Stimulated activated effector memory CD8-positive, alpha-beta T cell treated with anti-CD3 and anti-CD28 coated beads, Interleukin-12 subunit alpha, Interleukin-12 subunit beta, amount 100 ng/mL, for 72 hours (primary cell): ENCODE results near the gene TRAM2.
A peak's percentile ranks its signal among the peaks of the same experiment; 100 is the strongest.

ENCODE experiments used
- ATAC-seq: fragments of 150-1000 bp; cut with Tn5 transposase; 2 replicates; pipeline ENCODE4 v1.10.0; 2021
- DNase-seq, 2 donors: peaks; one replicate each; pipeline ENCODE4 v3.0.0; 2021 to 2022; ENCODE audit warnings: low spot score in 2 of 2
- H3K27ac Mint-ChIP-seq: one replicate; pipeline ENCODE4 v1.8.0; 2022; ENCODE audit warnings: mild to moderate bottlenecking, mixed read lengths
- H3K36me3 Mint-ChIP-seq: one replicate; pipeline ENCODE4 v1.8.0; 2022; ENCODE audit warnings: mild to moderate bottlenecking, mixed read lengths
- H3K4me1 Mint-ChIP-seq: one replicate; pipeline ENCODE4 v1.8.0; 2022; ENCODE audit warnings: mixed read lengths
- H3K4me3 Mint-ChIP-seq: one replicate; pipeline ENCODE4 v1.8.0; 2022; ENCODE audit warnings: mild to moderate bottlenecking, mixed read lengths
- H3K9me3 Mint-ChIP-seq: one replicate; pipeline ENCODE4 v1.8.0; 2022; ENCODE audit warnings: mixed read lengths

TRAM2 gene

GRCh38 chr6:52536424-52536916 is 40.4 kb downstream of the TRAM2 start:
- DNase-seq, result no peak
- no peak overlapping the region for H3K27ac Mint-ChIP-seq
- H3K4me1 Mint-ChIP-seq, result peaks cover 41% of the 10 kb centered on the region
- no peak overlapping the region for H3K4me3 Mint-ChIP-seq
- H3K36me3 Mint-ChIP-seq, result no peaks in the 10 kb centered on the region
- no peaks in the 10 kb centered on the region for H3K9me3 Mint-ChIP-seq
- ATAC-seq, result no peak

- no peak for ATAC-seq
- H3K4me1 Mint-ChIP-seq, result peaks cover 41% of the 10 kb centered on the region
Measured at GRCh38 chr6:52535711-52536423, 41.0 kb downstream of the TRAM2 start.

DNA sequence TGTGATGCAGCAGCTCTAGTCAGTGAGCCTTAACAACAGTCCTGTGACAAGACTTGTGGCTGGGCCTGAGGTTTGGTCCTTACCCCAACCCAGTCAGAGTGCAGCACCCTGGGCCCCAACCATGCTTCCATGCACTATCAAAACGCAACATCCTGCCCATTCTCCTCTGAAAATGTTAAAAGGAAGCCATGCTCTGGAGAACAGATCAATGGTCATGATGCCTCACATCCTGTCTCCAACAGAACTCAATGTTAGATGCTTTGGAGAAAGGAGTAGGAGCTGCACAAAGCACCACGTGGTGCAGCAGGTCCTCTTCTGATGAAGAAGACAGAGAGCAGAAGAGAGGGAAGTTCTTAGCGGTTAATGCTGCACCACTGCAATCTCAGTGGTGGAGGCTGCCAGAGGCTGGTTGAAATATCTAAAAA is 41.9 kb downstream of the TRAM2 start:
- Mint-ChIP-seq H3K9me3 (no peaks in the 10 kb centered on the region), H3K36me3 (no peaks in the 10 kb centered on the region), H3K4me3 (peak overlapping the region; percentile 25), H3K27ac (peak overlapping the region; percentile 61), H3K4me1 (peaks cover 41% of the 10 kb centered on the region)
- DNase-seq (peak; percentile 9 to 72), ATAC-seq (peak; percentile 90)

More at GRCh38 chr6:52535711-52536423, 41.0 kb downstream of the TRAM2 start:
- H3K9me3 Mint-ChIP-seq, result no peaks in the 10 kb centered on the region
- H3K36me3 Mint-ChIP-seq, result no peaks in the 10 kb centered on the region
- H3K27ac Mint-ChIP-seq, result peak overlapping the region; percentile 61
- no peak for DNase-seq
- peak overlapping the region; percentile 25 for H3K4me3 Mint-ChIP-seq

GRCh38 chr6:52534363-52534762 is 42.5 kb downstream of the TRAM2 start:
- Mint-ChIP-seq H3K4me3 (no peak overlapping the region), H3K27ac (peak overlapping the region; percentile 61), H3K4me1 (peaks cover 41% of the 10 kb centered on the region), H3K9me3 (no peaks in the 10 kb centered on the region), H3K36me3 (no peaks in the 10 kb centered on the region)
- ATAC-seq (no peak), DNase-seq (no peak)

GRCh38 chr6:52533491-52533890 is 43.4 kb downstream of the TRAM2 start:
- DNase-seq, result no peak
- Mint-ChIP-seq H3K9me3 (no peaks in the 10 kb centered on the region), H3K4me3 (no peak overlapping the region), H3K36me3 (no peaks in the 10 kb centered on the region), H3K4me1 (peaks cover 38% of the 10 kb centered on the region), H3K27ac (no peak overlapping the region)
- no peak for ATAC-seq

- Mint-ChIP-seq H3K36me3 (peaks cover under 1% of the 10 kb centered on the region), H3K27ac (no peak overlapping the region), H3K4me1 (peaks cover 28% of the 10 kb centered on the region), H3K4me3 (no peak overlapping the region), H3K9me3 (no peaks in the 10 kb centered on the region)
- DNase-seq, result no peak
- ATAC-seq, result no peak
Measured at GRCh38 chr6:52532457-52532856, 44.4 kb downstream of the TRAM2 start.

- Mint-ChIP-seq H3K9me3 (no peaks in the 10 kb centered on the region), H3K27ac (peak overlapping the region; percentile 4), H3K36me3 (peaks cover 7% of the 10 kb centered on the region), H3K4me1 (peaks cover 22% of the 10 kb centered on the region), H3K4me3 (no peak overlapping the region)
- no peak for DNase-seq
- ATAC-seq, result no peak
Measured at GRCh38 chr6:52531834-52532233, 45.0 kb downstream of the TRAM2 start.

DNA sequence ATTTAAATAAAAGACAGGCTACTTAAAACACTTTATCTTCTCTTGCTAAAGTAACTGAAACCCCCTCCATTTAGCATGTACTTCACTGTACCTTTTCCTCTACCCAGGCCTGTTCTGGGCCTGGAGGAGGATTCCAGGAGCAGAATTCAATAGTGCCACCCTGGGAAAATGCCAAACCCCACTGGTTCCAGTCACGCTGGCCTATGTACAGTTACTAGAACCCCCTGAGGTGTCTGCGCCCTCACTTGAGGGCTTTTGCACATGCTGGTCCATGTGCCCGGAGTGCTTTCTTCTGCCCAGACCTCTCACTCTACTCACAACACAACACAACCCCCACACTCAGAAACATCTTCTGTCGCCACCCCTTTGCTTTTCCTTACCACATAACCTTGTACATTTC is 45.5 kb downstream of the TRAM2 start:
- ATAC-seq (no peak), DNase-seq (no peak)
- no peak overlapping the region for H3K4me3 Mint-ChIP-seq
- H3K27ac Mint-ChIP-seq, result peak overlapping the region; percentile 4
- peaks cover 17% of the 10 kb centered on the region for H3K4me1 Mint-ChIP-seq
- H3K36me3 Mint-ChIP-seq, result peaks cover 7% of the 10 kb centered on the region
- no peaks in the 10 kb centered on the region for H3K9me3 Mint-ChIP-seq

- H3K4me1 Mint-ChIP-seq, result peaks cover 9% of the 10 kb centered on the region
- no peaks in the 10 kb centered on the region for H3K9me3 Mint-ChIP-seq
- peaks cover 7% of the 10 kb centered on the region for H3K36me3 Mint-ChIP-seq
- ATAC-seq, result no peak
- H3K4me3 Mint-ChIP-seq, result no peak overlapping the region
- H3K27ac Mint-ChIP-seq, result no peak overlapping the region
- DNase-seq, result no peak
Measured at GRCh38 chr6:52530351-52530750, 46.5 kb downstream of the TRAM2 start.

GRCh38 chr6:52529311-52529710 is 47.5 kb downstream of the TRAM2 start:
- no peak for DNase-seq
- Mint-ChIP-seq H3K9me3 (no peaks in the 10 kb centered on the region), H3K27ac (peak overlapping the region; percentile 26), H3K4me3 (no peak overlapping the region), H3K4me1 (no peaks in the 10 kb centered on the region), H3K36me3 (peaks cover 7% of the 10 kb centered on the region)
- ATAC-seq, result no peak

DNA sequence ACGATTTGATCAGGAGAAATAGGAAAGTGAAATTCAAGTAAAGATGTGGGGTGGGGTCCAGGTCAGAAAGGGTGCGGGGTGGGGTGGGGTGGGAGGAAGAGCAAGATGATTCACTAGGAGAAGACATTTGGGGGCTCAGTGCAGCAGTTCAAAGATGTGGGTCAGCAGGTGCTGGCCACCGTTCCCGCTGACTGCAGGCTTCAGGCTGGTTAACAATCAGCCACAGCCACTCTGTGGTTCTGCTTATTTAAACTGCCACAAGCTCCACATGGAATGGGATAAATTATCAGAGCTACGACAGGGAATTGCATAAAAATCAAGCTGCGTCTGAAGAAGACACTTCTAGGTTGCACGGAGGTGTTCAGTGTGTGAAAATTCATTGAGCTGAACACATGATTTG is 49.4 kb downstream of the TRAM2 start:
- no peak overlapping the region for H3K4me3 Mint-ChIP-seq
- H3K4me1 Mint-ChIP-seq, result peaks cover 6% of the 10 kb centered on the region
- peaks cover 7% of the 10 kb centered on the region for H3K36me3 Mint-ChIP-seq
- ATAC-seq (no peak), DNase-seq (no peak)
- H3K27ac Mint-ChIP-seq, result no peak overlapping the region
- H3K9me3 Mint-ChIP-seq, result no peaks in the 10 kb centered on the region

DNA sequence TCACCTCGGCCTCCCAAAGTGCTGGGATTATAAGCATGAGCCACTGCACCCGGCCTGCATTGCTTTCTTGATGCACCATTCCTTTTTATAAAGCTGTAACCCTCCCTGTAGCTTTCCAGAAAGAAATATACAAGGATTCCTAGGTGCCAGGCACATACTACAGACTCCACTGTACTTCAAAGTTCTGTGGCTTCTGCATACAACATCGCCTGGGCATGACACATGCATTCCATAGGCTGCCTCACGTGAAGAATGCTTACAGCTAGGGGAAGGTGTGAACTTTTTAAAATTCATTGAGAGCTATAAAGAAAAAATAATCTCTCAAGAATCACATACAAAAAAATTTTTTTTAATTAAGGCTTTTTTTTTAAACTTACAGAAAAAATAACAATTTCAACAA is 50.2 kb downstream of the TRAM2 start:
- Mint-ChIP-seq H3K36me3 (peaks cover 7% of the 10 kb centered on the region), H3K4me1 (peaks cover 6% of the 10 kb centered on the region), H3K9me3 (no peaks in the 10 kb centered on the region), H3K27ac (no peak overlapping the region), H3K4me3 (no peak overlapping the region)
- ATAC-seq (no peak), DNase-seq (no peak)

DNA sequence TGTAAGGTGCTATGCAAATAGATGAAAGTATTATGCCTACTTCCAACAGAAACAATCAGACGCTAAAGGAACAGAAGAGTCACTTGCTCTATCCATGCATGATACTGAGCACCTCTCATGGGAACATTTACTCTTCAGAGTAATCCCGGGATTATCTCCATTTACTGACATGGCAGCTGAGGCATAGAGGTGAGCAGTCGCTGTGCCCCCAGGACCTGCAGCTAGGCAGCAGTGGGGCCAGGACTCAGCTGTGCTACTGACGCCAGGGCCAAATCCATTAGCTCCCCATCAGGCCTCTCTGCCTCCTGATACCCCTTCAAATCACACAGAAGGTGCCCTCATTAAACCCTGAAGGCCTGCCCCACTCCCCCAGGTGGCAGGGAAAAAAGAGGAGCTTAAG is 51.9 kb downstream of the TRAM2 start:
- H3K4me3 Mint-ChIP-seq, result no peak overlapping the region
- ATAC-seq (no peak), DNase-seq (no peak)
- peaks cover 8% of the 10 kb centered on the region for H3K4me1 Mint-ChIP-seq
- peaks cover 7% of the 10 kb centered on the region for H3K36me3 Mint-ChIP-seq
- no peak overlapping the region for H3K27ac Mint-ChIP-seq
- no peaks in the 10 kb centered on the region for H3K9me3 Mint-ChIP-seq

- peaks cover 10% of the 10 kb centered on the region for H3K4me1 Mint-ChIP-seq
- no peaks in the 10 kb centered on the region for H3K9me3 Mint-ChIP-seq
- no peak overlapping the region for H3K4me3 Mint-ChIP-seq
- DNase-seq (no peak), ATAC-seq (no peak)
- H3K27ac Mint-ChIP-seq, result no peak overlapping the region
- H3K36me3 Mint-ChIP-seq, result peaks cover 7% of the 10 kb centered on the region
Measured at GRCh38 chr6:52523378-52524142, 53.3 kb downstream of the TRAM2 start.

DNA sequence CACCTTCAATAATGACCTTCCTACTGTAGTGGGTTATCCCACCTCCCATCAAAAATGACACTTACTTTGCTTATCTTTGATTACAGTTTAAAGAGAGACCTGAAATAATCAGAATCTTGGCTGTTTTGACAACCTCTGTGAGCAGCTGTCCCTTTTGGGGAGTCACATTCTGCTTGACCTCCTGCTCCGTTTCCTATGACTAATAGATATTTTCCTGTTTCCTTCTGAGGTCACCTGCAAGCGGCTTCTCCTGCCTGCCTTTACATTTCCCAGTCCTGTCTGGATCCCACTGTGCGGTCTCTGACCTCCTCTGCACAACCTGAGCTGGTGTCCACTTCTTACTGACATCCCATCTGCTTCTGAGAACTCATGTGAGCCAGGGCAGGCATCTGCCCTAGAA is 54.2 kb downstream of the TRAM2 start:
- Mint-ChIP-seq H3K27ac (peak overlapping the region; percentile 13), H3K9me3 (no peaks in the 10 kb centered on the region), H3K36me3 (peaks cover 12% of the 10 kb centered on the region), H3K4me3 (no peak overlapping the region), H3K4me1 (peaks cover 19% of the 10 kb centered on the region)
- ATAC-seq (no peak), DNase-seq (no peak)

DNA sequence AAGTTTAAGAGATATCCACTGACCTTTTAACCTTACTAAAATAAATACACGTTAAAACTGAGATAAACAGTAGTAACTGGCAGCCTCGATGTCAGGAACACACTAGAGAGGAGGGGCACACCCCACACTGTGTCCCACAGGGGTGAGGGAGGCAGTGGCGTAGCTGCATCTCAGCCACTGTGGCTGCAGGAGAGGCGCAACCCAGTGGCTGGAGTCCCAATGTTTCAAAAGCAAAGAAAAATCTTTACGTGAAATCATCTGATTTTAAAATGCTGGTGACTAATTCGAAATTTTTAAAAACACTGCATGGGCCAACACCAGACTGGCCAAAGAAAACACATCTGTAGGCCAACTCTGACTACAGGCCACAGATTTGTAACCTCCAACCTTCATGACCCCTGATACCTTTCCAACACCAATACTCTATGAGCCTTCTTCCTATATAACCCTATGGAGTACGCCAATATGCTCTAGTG is 54.7 kb downstream of the TRAM2 start:
- DNase-seq (no peak), ATAC-seq (no peak)
- H3K9me3 Mint-ChIP-seq, result no peaks in the 10 kb centered on the region
- H3K36me3 Mint-ChIP-seq, result peaks cover 9% of the 10 kb centered on the region
- H3K27ac Mint-ChIP-seq, result peak overlapping the region; percentile 13
- no peak overlapping the region for H3K4me3 Mint-ChIP-seq
- H3K4me1 Mint-ChIP-seq, result peaks cover 22% of the 10 kb centered on the region
